Measurements from ENCODE around the gene TMEM95. TPM values are rescaled to one million over a fixed set of nuclear protein-coding genes. Genes with fewer than 3 reads are reported as not detected.

TMEM95 gene, protein sequence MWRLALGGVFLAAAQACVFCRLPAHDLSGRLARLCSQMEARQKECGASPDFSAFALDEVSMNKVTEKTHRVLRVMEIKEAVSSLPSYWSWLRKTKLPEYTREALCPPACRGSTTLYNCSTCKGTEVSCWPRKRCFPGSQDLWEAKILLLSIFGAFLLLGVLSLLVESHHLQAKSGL
- not detected in 5 replicates for total RNA-seq (2022; extraction: Qiagen RNA extraction)

GRCh38 chr17:7355053-7355452 is at the start of gene TMEM95:
TSS of gene TMEM95 (plus strand) at chr17:7355156. CDS start at chr17:7355205, 49 bp downstream.

GRCh38 chr17:7306911-7307685 is 47.9 kb upstream of the TMEM95 start, which contains the start of gene EIF5A:
TSS of gene EIF5A (plus strand) at chr17:7307628. CDS start at chr17:7309636, 2,008 bp downstream.

DNA sequence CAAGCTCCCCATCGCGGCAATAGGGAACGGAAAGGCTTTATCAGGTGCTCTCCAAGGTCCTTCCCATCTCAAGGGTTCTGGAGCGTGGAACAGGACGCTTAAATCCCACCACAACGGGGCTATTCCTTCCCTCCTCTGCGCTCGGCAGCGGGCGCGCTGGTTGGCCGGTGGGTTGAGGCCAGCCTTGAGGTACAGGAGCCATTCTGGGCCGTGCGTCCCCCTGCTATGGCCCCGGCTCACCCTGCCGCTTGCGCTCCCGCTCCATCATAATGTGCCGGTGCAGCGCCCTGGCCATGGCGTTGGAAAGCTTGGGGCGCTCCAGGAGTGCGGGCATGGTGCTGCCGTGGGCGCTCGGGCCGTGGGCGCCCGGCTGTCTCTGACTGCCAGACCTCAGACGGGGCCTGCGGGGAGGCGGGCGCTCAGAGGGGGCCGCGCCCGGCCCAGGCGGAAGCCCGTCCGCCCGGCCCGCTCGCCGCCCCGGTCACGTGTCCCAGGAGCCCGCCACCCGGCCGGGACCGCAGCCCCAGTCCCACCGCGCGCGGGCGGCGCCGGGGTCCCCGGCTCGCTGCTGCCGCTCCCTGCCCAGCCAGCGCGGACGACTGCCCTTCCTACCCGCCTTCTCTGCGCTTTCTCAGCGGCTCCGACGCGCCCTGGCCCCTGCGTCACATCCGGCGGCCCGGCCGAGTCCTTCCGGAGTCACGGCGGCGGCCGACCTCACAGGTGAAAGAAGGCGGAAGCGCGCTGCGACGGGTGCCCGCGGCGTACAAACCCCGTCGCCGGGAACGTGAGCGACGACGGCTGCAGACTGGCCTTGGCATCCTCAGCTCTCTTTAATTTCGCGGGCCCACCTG is 40.0 kb upstream of the TMEM95 start, which contains the start of gene GPS2:
Gene GPS2, minus strand, starts transcription at position 642 of the 851 bp plus-strand sequence. Its CDS starts 308 bp downstream, at position 334.

GRCh38 chr17:7328840-7329373 is 26.0 kb upstream of the TMEM95 start, which contains the start of gene NEURL4:
TSS of gene NEURL4 (minus strand) at chr17:7329335. CDS start at chr17:7329312, 23 bp downstream.

GRCh38 chr17:7336240-7337175 is 18.4 kb upstream of the TMEM95 start, which contains the start of gene ACAP1:
TSS of gene ACAP1 (plus strand) at chr17:7336529. CDS start at chr17:7336735, 206 bp downstream.

DNA sequence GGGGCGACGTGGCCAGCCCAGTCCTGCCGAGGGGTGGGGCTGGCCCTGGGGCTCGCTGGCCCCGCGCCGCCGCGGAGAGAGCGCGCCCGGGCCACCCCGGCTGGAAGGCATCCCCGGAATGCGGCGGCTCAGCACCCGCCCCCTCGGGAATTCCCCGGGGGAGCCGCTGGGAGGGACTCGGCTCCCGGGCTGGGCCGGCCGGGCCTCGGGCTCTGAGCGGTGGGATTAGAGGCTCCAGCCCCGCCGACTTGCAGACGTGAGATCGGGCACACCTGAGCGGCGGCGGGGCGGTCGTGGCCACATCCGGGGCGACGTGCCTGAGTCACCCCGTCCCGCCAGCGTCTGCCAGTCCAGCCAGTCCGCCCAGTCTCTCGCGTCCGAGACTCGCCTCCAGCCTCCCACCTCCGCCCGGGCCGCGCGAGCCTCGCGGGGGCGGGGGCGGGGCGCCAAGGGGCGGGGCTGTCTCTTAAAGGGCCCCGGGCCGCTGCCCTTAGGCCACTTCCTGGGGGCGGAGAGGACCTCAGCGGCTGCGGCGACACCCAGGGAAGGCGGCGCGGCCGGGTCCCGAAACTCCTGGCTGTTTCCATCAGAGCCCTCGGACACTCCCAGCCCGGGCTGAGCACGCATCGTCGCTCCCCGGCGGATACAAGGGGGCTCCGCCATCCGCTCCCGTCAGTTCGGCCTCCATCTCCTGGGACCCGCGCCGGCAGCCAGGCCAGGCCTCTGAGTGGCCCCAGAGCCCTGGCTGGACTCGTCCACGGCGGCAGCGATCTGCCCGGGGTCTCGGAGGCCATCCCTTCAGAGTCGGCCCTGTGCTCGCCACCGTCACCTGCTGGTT is 3.1 kb upstream of the TMEM95 start, which contains the start of gene KCTD11:
Gene KCTD11, plus strand, starts transcription at position 498 of the 838 bp plus-strand sequence.

DNA sequence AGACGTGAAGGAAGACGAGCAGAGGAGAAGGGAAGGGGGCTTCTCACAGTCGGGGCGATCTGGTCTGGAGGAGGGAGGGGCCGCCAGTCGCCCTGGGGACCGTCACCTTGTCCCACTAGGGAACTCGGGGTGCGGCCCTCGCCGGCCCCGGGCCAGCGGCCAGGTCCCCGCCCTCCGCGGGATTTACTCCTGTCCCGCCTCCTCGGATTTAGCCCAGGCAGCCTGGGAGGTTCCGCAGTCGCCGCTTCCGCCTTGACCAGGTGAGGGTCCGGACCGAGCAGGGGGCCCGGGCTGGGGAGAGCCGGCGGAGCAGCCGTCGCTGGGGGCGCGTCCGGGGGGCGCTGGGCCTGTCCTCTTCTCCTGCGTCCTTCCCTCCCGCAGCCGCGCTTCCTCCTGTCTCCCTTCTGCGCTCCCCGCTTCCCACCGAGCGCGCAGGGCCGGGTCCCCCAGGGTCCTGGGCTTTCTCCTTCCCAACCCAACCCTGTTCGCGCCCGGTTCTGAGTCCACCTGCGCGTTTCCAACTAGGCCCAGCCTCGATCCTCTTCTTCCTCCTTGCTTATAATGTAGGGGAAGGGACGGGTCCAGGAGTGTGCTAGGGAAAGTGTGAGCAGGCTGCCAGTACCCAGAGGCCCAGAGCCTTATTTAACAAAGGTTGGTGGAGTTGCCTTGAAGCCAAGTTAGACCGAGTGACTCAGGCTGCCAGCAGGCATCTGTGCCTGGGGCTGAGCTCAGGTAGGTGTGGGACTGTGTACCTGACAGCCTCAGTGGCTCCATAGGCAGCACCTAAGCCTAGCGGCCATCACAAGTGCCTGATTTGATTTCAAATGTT is 26.1 kb downstream of the TMEM95 start, which contains the start of gene TNK1:
Gene TNK1, plus strand, starts transcription at position 235 of the 829 bp plus-strand sequence. CDS start 1,838 bp downstream, outside the sequence.

DNA sequence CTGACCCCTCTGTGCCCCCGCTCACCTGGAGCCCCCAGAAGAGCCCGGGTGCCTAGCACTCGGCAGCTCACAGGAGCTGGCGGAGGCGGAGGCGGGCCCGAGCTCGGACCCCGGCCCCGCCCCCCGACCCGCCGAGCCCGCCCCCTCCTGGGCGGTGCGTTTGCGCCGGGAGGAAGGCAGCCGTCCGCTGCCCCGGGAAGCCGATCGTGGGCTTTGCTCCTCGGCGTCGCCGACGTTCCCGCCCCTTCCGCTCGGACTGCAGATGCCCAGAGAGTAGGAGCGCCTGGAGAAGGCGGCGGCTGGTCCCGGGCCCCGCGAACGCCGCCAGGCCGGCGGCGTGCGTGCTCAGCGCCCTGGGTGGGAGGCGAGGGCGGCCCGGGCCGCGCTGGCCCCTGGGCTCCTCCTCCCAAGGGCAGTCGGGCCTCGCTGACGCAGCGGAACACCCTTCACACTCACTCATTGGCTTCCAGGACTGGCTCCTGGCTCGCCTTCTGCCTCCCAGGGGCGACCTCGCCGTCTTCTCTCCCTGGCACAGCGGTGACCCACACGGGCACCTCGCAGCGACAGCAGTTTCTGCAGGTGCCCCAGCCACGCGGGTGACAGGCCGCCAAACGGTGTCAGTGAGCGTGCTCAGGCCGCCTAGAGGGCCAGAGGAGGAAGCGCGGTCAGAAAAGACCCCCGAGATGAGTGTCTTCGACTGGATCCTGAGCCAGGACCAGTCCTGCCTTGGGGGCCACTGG is 39.7 kb downstream of the TMEM95 start, which contains the start of gene PLSCR3:
Gene PLSCR3, minus strand, starts transcription at position 74 of the 740 bp plus-strand sequence. CDS start 415 bp downstream, outside the sequence.

GRCh38 chr17:7403977-7404736 is 49.2 kb downstream of the TMEM95 start, which contains the start of gene TMEM256:
TSS of gene TMEM256 (minus strand) at chr17:7404097. CDS start at chr17:7404084, 13 bp downstream.

Other genes starting within 250 kb of the TMEM95 start
- 0.07 to 0.12 TPM in 2 of 5 replicates, not detected in the others for gene ASGR2, start 240.3 kb upstream of the TMEM95 start, total RNA-seq (2022; extraction: Qiagen RNA extraction)
- 0.82 to 1.4 TPM (median 1.2 TPM) in 5 replicates for gene ASGR1, start 175.8 kb upstream of the TMEM95 start, total RNA-seq (2022; extraction: Qiagen RNA extraction)
- gene DLG4, start 135.3 kb upstream of the TMEM95 start, total RNA-seq (2022; extraction: Qiagen RNA extraction), result 5.4 to 7.5 TPM (median 5.8 TPM) in 5 replicates
- 286 to 433 TPM (median 402 TPM) in 5 replicates for gene ACADVL, start 135.2 kb upstream of the TMEM95 start, total RNA-seq (2022; extraction: Qiagen RNA extraction)
- gene DVL2, start 120.6 kb upstream of the TMEM95 start, total RNA-seq (2022; extraction: Qiagen RNA extraction), result 37.1 to 47.6 TPM (median 44.8 TPM) in 5 replicates
- gene PHF23, start 115.7 kb upstream of the TMEM95 start, total RNA-seq (2022; extraction: Qiagen RNA extraction), result 86.1 to 108 TPM (median 99.5 TPM) in 5 replicates
- 643 to 763 TPM (median 704 TPM) in 5 replicates for gene GABARAP, start 112.7 kb upstream of the TMEM95 start, total RNA-seq (2022; extraction: Qiagen RNA extraction)
- gene CTDNEP1, start 103.4 kb upstream of the TMEM95 start, total RNA-seq (2022; extraction: Qiagen RNA extraction), result 208 to 254 TPM (median 236 TPM) in 5 replicates
- gene ELP5, start 102.9 kb upstream of the TMEM95 start, total RNA-seq (2022; extraction: Qiagen RNA extraction), result 131 to 160 TPM (median 140 TPM) in 5 replicates
- gene CLDN7, start 92.7 kb upstream of the TMEM95 start, total RNA-seq (2022; extraction: Qiagen RNA extraction), result 2.2 to 3.2 TPM (median 2.9 TPM) in 5 replicates
- 0.35 to 0.67 TPM (median 0.63 TPM) in 5 replicates for gene SLC2A4, start 73.4 kb upstream of the TMEM95 start, total RNA-seq (2022; extraction: Qiagen RNA extraction)
- gene YBX2, start 60.5 kb upstream of the TMEM95 start, total RNA-seq (2022; extraction: Qiagen RNA extraction), result 0.37 to 0.68 TPM (median 0.53 TPM) in 5 replicates
- gene EIF5A, start 47.5 kb upstream of the TMEM95 start, total RNA-seq (2022; extraction: Qiagen RNA extraction), result 1,603 to 1,771 TPM (median 1,695 TPM) in 5 replicates
- gene GPS2, start 39.8 kb upstream of the TMEM95 start, total RNA-seq (2022; extraction: Qiagen RNA extraction), result 81.4 to 100 TPM (median 97.9 TPM) in 5 replicates
- 23.0 to 36.7 TPM (median 28.7 TPM) in 5 replicates for gene NEURL4, start 25.8 kb upstream of the TMEM95 start, total RNA-seq (2022; extraction: Qiagen RNA extraction)
- 2.4 to 5.7 TPM (median 4.0 TPM) in 5 replicates for gene ACAP1, start 18.6 kb upstream of the TMEM95 start, total RNA-seq (2022; extraction: Qiagen RNA extraction)
- gene KCTD11, start 3.0 kb upstream of the TMEM95 start, total RNA-seq (2022; extraction: Qiagen RNA extraction), result 11.3 to 13.7 TPM (median 12.5 TPM) in 5 replicates
- gene TNK1, start 25.9 kb downstream of the TMEM95 start, total RNA-seq (2022; extraction: Qiagen RNA extraction), result 1.3 to 1.6 TPM (median 1.5 TPM) in 5 replicates
- gene PLSCR3, start 39.4 kb downstream of the TMEM95 start, total RNA-seq (2022; extraction: Qiagen RNA extraction), result 38.6 to 48.9 TPM (median 44.7 TPM) in 5 replicates
- 180 to 224 TPM (median 215 TPM) in 5 replicates for gene TMEM256, start 48.9 kb downstream of the TMEM95 start, total RNA-seq (2022; extraction: Qiagen RNA extraction)
- gene NLGN2, start 52.7 kb downstream of the TMEM95 start, total RNA-seq (2022; extraction: Qiagen RNA extraction), result 13.3 to 17.6 TPM (median 17.1 TPM) in 5 replicates
- gene SPEM1, start 65.2 kb downstream of the TMEM95 start, total RNA-seq (2022; extraction: Qiagen RNA extraction), result 0.06 to 0.13 TPM in 2 of 5 replicates, not detected in the others
- 0.03 to 0.07 TPM (median 0.06 TPM) in 3 of 5 replicates, not detected in the others for gene SPEM2, start 70.5 kb downstream of the TMEM95 start, total RNA-seq (2022; extraction: Qiagen RNA extraction)
- 0.02 to 0.03 TPM (median 0.02 TPM) in 3 of 5 replicates, not detected in the others for gene SPEM3, start 73.7 kb downstream of the TMEM95 start, total RNA-seq (2022; extraction: Qiagen RNA extraction)
- gene TMEM102, start 80.3 kb downstream of the TMEM95 start, total RNA-seq (2022; extraction: Qiagen RNA extraction), result 10.8 to 13.9 TPM (median 13.3 TPM) in 5 replicates
- gene FGF11, start 84.4 kb downstream of the TMEM95 start, total RNA-seq (2022; extraction: Qiagen RNA extraction), result 0.76 to 1.2 TPM (median 0.85 TPM) in 5 replicates
- gene CHRNB1, start 89.9 kb downstream of the TMEM95 start, total RNA-seq (2022; extraction: Qiagen RNA extraction), result 8.0 to 11.6 TPM (median 10.2 TPM) in 5 replicates
- gene ZBTB4, start 124.5 kb downstream of the TMEM95 start, total RNA-seq (2022; extraction: Qiagen RNA extraction), result 21.0 to 25.5 TPM (median 24.1 TPM) in 5 replicates
- gene SLC35G6, start 126.3 kb downstream of the TMEM95 start, total RNA-seq (2022; extraction: Qiagen RNA extraction), result not detected in 5 replicates
- 72.5 to 86.2 TPM (median 79.8 TPM) in 5 replicates for gene POLR2A, start 129.2 kb downstream of the TMEM95 start, total RNA-seq (2022; extraction: Qiagen RNA extraction)
- gene TNFSF12, start 193.9 kb downstream of the TMEM95 start, total RNA-seq (2022; extraction: Qiagen RNA extraction), result 8.2 to 13.3 TPM (median 13.0 TPM) in 5 replicates
- gene TNFSF13, start 203.6 kb downstream of the TMEM95 start, total RNA-seq (2022; extraction: Qiagen RNA extraction), result 0.49 to 1.1 TPM (median 0.68 TPM) in 5 replicates
- gene SENP3, start 206.8 kb downstream of the TMEM95 start, total RNA-seq (2022; extraction: Qiagen RNA extraction), result 84.9 to 95.8 TPM (median 95.7 TPM) in 5 replicates
- 27.0 to 34.4 TPM (median 31.4 TPM) in 5 replicates for gene CD68, start 224.5 kb downstream of the TMEM95 start, total RNA-seq (2022; extraction: Qiagen RNA extraction)
- gene MPDU1, start 228.7 kb downstream of the TMEM95 start, total RNA-seq (2022; extraction: Qiagen RNA extraction), result 111 to 143 TPM (median 116 TPM) in 5 replicates
- 0.16 to 0.52 TPM (median 0.31 TPM) in 5 replicates for gene SOX15, start 234.9 kb downstream of the TMEM95 start, total RNA-seq (2022; extraction: Qiagen RNA extraction)